Parathyroid adenoma (tissue), 2 donors: ENCODE results near the gene ZNF254.
"Not testable (repeated sequence)": the region's sequence is repeated elsewhere in the genome, so short reads cannot be mapped to it uniquely, and the experiment has no call there.

Experiments used
- H2AFZ ChIP-seq: fragments of 300-600 bp; sonication (generic); one replicate; pipeline ENCODE4 v1.7.0; 2017; ENCODE audit warnings: antibody characterized with exemption, mild to moderate bottlenecking
- H3K27ac ChIP-seq: fragments of 300-600 bp; sonication (generic); one replicate; pipeline ENCODE4 v1.7.0; 2017
- H3K27me3 ChIP-seq: fragments of 300-600 bp; sonication (generic); one replicate; pipeline ENCODE4 v1.7.0; 2017; ENCODE audit warnings: low read length; ENCODE audit not compliant: control insufficient read depth, insufficient read depth
- H3K36me3 ChIP-seq: fragments of 300-600 bp; sonication (generic); one replicate; pipeline ENCODE4 v1.7.0; 2017; ENCODE audit warnings: low read length; ENCODE audit not compliant: control insufficient read depth, insufficient read depth
- H3K4me1 ChIP-seq: fragments of 300-600 bp; sonication (generic); one replicate; pipeline ENCODE4 v1.7.0; 2017; ENCODE audit warnings: control low read depth
- H3K4me2 ChIP-seq: fragments of 300-600 bp; sonication (generic); one replicate; pipeline ENCODE4 v1.7.0; 2017; ENCODE audit warnings: low read length
- H3K4me3 ChIP-seq: fragments of 300-600 bp; sonication (generic); one replicate; pipeline ENCODE4 v1.7.0; 2017; ENCODE audit warnings: low read depth, low read length
- H3K79me2 ChIP-seq: fragments of 300-600 bp; sonication (generic); one replicate; pipeline ENCODE4 v1.7.0; 2017; ENCODE audit warnings: control low read depth
- H3K9ac ChIP-seq: fragments of 300-600 bp; sonication (generic); one replicate; pipeline ENCODE4 v1.7.0; 2017; ENCODE audit warnings: mild to moderate bottlenecking
- H3K9me3 ChIP-seq: fragments of 300-600 bp; sonication (generic); one replicate; pipeline ENCODE4 v1.7.0; 2017; ENCODE audit warnings: low read length; ENCODE audit not compliant: control insufficient read depth
- CTCF ChIP-seq: fragments of 300-600 bp; sonication (generic); IDR thresholded peaks from one replicate; pipeline ENCODE4 v1.7.0; 2017; ENCODE audit warnings: antibody characterized with exemption, mild to moderate bottlenecking
- donor health status: primary hyperparathyroidism.

ZNF254 gene

DNA sequence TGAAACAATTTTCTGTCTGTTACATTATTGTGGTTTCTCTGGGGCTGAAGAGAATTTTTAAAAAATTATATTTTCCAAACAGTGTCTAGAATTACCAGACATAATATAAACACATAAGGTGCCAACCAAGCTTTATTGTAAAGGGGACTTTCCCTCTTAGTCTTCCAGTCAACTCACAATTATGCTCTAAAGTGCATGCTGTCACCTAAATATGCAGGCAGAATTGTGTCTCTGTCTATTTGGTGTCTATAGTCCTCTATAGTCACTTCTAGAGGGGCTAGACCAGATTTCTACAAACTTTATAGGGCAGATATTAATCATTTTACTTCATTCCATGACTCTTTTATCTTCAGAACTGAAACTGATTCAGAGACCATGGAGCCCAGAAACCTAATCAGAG, 12.8 kb downstream of the ZNF254 start:
- Histone ChIP-seq H3K36me3 (no peaks in the 10 kb centered on the region), H3K4me3 (no peak overlapping the region), H3K9me3 (no peaks in the 10 kb centered on the region), H3K4me2 (no peak overlapping the region), H2AFZ (no peak overlapping the region), H3K27me3 (no peaks in the 10 kb centered on the region), H3K79me2 (no peaks in the 10 kb centered on the region), H3K4me1 (peaks cover 12% of the 10 kb centered on the region), H3K9ac (no peak overlapping the region), H3K27ac (no peak overlapping the region)
- TF ChIP-seq CTCF = no peak

GRCh38 chr19:24100597-24100996, 13.6 kb downstream of the ZNF254 start:
- not testable (repeated sequence) for H3K27ac ChIP-seq, H3K36me3 ChIP-seq, H3K9ac ChIP-seq, H3K27me3 ChIP-seq, H3K4me3 ChIP-seq, H2AFZ ChIP-seq, H3K9me3 ChIP-seq, H3K79me2 ChIP-seq
- H3K4me2 ChIP-seq = peak overlapping the region; percentile 27
- H3K4me1 ChIP-seq = peaks cover 12% of the 10 kb centered on the region

DNA sequence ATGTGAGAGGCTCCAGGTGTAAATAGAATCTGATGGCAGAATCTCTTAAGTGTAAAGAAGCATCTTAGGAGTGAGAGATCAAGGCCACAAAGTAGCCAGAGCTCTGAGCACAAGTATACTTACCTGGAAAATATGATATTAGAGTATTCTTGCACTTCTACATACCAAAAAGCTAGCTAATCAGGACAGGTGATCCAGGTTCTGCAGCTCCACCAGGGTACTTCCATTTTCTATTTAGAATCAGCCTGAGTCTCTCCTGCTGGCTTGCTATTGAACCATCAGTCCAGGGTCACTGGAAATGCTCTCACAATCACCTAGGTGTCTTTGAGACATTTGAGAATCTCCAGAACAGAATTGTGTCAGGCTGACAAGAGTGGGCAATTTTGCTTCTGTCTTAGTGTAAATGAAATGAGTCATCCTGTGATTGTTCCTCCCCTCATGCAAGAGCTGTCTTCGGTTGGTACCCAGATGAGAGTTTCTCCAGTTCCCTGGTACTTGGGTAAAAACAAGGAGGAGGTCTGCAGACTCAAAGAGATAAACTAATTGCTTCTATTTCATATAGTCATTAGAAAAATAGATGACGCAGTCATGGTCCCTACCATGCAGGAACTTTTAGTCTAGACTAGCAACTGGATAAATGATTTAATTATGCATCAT, 14.6 kb downstream of the ZNF254 start:
- no peaks in the 10 kb centered on the region for H3K36me3 ChIP-seq
- H3K9ac ChIP-seq = no peak overlapping the region
- no peaks in the 10 kb centered on the region for H3K27me3 ChIP-seq
- no peaks in the 10 kb centered on the region for H3K79me2 ChIP-seq
- TF ChIP-seq CTCF = no peak
- H3K27ac ChIP-seq = no peak overlapping the region
- no peak overlapping the region for H2AFZ ChIP-seq
- peaks cover 12% of the 10 kb centered on the region for H3K4me1 ChIP-seq
- H3K4me3 ChIP-seq = no peak overlapping the region
- H3K4me2 ChIP-seq = no peak overlapping the region
- no peaks in the 10 kb centered on the region for H3K9me3 ChIP-seq

- Histone ChIP-seq H3K27me3 (no peaks in the 10 kb centered on the region), H2AFZ (no peak overlapping the region), H3K9ac (no peak overlapping the region), H3K36me3 (peaks cover 18% of the 10 kb centered on the region), H3K4me3 (no peak overlapping the region), H3K4me2 (no peak overlapping the region), H3K9me3 (peaks cover 14% of the 10 kb centered on the region), H3K4me1 (no peaks in the 10 kb centered on the region), H3K27ac (no peak overlapping the region), H3K79me2 (no peaks in the 10 kb centered on the region)
- no peak for TF ChIP-seq CTCF
Observed at GRCh38 chr19:24127601-24128000, 40.6 kb downstream of the ZNF254 start.

DNA sequence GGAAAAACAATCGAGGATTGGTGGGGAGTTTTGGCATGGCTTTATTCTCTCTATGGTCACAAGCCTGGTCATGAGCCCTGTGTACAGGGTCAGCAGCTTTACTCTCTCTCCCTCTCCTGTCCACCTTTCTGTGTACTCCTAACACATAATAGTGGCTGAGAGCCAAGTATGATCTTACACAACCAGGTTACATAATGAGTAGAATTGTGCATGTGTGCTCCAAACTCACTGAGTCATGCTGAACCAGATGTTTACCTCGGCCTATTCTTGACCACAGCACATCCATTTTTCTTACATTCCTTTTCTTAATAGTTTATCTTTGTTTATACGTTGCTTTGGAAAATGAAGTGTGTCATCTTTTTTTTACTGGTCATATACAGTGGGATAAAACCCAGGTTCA, 53.1 kb downstream of the ZNF254 start:
- Histone ChIP-seq H3K4me2 (no peak overlapping the region), H3K36me3 (no peaks in the 10 kb centered on the region), H3K9ac (no peak overlapping the region), H3K4me1 (no peaks in the 10 kb centered on the region), H3K4me3 (no peak overlapping the region), H3K79me2 (no peaks in the 10 kb centered on the region), H2AFZ (no peak overlapping the region), H3K27me3 (no peaks in the 10 kb centered on the region), H3K27ac (no peak overlapping the region), H3K9me3 (no peaks in the 10 kb centered on the region)
- no peak for TF ChIP-seq CTCF
